Tibial nerve (tissue), 4 donors: ENCODE results near the gene GRB10. TPM values are rescaled to one million over a fixed set of nuclear protein-coding genes. Genes with fewer than 3 reads are reported as not detected.

Experiments
- DNase-seq, 2 donors: peaks; one replicate each; pipeline ENCODE4 v3.0.0-alpha.2; 2019; ENCODE audit warnings: low spot score in 2 of 2
- H3K27ac ChIP-seq, 4 donors: fragments of 200-600 bp; sonication (generic) in 3 of 4; one replicate each; pipeline ENCODE4 v1.5.1; 2017 to 2019; ENCODE audit warnings: mild to moderate bottlenecking in 1 of 4
- H3K27me3 ChIP-seq, 2 donors: fragments of 200-600 bp; sonication (generic) in 1 of 2; one replicate each; pipeline versions ENCODE4 v1.5.1 to v1.6.0; 2017 to 2019
- H3K36me3 ChIP-seq, 3 donors: fragments of 200-600 bp; sonication (generic); one replicate each; pipeline ENCODE4 v1.5.1; 2018 to 2019
- H3K4me1 ChIP-seq, 4 donors: fragments of 200-600 bp; sonication (generic) in 3 of 4; one replicate each; pipeline ENCODE4 v1.5.1; 2017 to 2019
- H3K4me3 ChIP-seq, 4 donors: fragments of 200-600 bp; sonication (generic) in 3 of 4; one replicate each; pipeline ENCODE4 v1.5.1; 2017 to 2019; ENCODE audit warnings: mild to moderate bottlenecking in 1 of 4, moderate library complexity in 1 of 4
- H3K9me3 ChIP-seq, 4 donors: fragments of 200-600 bp; sonication (generic) in 3 of 4; one replicate each; pipeline ENCODE4 v1.5.1; 2017 to 2019
- EP300 ChIP-seq, 2 donors: sonication (generic); formaldehyde crosslinking; IDR thresholded peaks; one replicate each; pipeline ENCODE4 v1.6.1; 2017; ENCODE audit warnings: antibody characterized with exemption in 2 of 2, mild to moderate bottlenecking in 1 of 2
- POLR2A ChIP-seq, 2 donors: fragments of 450-650 bp; IDR thresholded peaks; one replicate each; pipeline ENCODE4 v1.6.1; 2017; ENCODE audit warnings: antibody characterized with exemption in 2 of 2, mild to moderate bottlenecking in 2 of 2, moderate library complexity in 2 of 2
- WGBS, 2 donors: methylation state at CpG; one replicate each; pipeline ENCODE4 v1.1.5; 2018; 5-methylcytosine and 5-hydroxymethylcytosine counted together
- total RNA-seq, 4 donors: library from RNA; depleted of rRNA; stranded (reverse); fragments of >200 nt; gene quantifications; one replicate each; pipeline ENCODE4 v1.1.0, GENCODE V29; 2016
- TF ChIP-seq, protein P1 (sequence below), 5 experiments: fragments of 200-600 bp in 3 of 5; fragments of 450-650 bp in 2 of 5; sonication (generic) in 3 of 5; IDR thresholded peaks; one replicate each; pipeline ENCODE4 v1.5.1; 2016 to 2019; ENCODE audit warnings: antibody characterized with exemption in 5 of 5, mild to moderate bottlenecking in 3 of 5, moderate library complexity in 2 of 5

GRB10 gene
- total RNA-seq, 4 donors from 2014 or later, result 34.1 to 73.9 (median 56.0) TPM

DNA sequence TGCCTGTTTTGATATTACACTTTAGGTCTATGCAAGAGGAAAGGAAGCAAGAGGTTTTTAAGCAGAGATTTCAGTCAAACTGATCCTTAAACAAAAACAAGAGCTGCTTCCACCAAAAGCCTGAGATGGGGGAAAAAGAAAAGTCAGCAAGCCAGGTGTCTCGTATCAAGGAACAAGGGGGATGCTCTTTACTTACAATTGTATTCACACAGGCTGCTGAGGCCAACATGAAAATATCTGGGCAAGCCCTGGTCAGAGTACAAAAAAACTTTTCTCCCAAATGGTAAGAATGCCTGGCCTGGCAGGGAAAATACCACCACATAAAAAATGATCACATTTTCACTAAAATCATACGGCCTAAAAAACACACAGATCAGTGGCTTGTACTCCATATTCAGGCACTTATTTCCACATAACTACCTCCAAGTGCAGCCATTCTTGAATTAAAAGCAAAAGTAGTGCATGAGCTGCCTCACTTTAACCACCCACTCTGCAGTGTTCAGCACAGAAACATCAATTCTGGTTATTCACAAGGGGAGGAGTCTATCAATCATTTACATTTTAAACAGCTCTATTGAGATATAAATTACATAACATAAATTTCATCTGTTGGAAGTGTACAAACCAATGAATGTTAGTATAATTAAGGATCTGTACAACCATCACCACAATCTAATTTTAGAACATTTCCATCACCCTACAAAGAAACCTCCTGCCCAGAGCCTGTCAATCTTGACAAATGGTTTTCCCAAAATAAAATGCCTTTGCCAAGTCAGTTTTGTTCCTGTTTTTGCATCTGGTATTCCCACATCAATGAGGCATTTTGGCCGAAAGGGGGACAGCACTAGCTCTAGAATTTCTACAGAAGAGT lies 70.2 kb downstream of the GRB10 start:
- no peaks in the 10 kb centered on the region for H3K9me3 ChIP-seq
- WGBS, 2 donors, result 28 to 30% methylated on average over 3 of the region's 3 CpGs
- H3K4me3 ChIP-seq, result no peak overlapping the region
- no peak for DNase-seq
- H3K27me3 ChIP-seq, result no peaks in the 10 kb centered on the region
- no peaks in the 10 kb centered on the region for H3K36me3 ChIP-seq
- no peak for TF ChIP-seq POLR2A (IDR thresholded peaks at IDR 0.05)
- TF ChIP-seq, protein P1, sequence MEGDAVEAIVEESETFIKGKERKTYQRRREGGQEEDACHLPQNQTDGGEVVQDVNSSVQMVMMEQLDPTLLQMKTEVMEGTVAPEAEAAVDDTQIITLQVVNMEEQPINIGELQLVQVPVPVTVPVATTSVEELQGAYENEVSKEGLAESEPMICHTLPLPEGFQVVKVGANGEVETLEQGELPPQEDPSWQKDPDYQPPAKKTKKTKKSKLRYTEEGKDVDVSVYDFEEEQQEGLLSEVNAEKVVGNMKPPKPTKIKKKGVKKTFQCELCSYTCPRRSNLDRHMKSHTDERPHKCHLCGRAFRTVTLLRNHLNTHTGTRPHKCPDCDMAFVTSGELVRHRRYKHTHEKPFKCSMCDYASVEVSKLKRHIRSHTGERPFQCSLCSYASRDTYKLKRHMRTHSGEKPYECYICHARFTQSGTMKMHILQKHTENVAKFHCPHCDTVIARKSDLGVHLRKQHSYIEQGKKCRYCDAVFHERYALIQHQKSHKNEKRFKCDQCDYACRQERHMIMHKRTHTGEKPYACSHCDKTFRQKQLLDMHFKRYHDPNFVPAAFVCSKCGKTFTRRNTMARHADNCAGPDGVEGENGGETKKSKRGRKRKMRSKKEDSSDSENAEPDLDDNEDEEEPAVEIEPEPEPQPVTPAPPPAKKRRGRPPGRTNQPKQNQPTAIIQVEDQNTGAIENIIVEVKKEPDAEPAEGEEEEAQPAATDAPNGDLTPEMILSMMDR (IDR thresholded peaks at IDR 0.05), result no peak
- TF ChIP-seq EP300 (IDR thresholded peaks at IDR 0.05), result no peak
- H3K27ac ChIP-seq, result no peak overlapping the region
- H3K4me1 ChIP-seq, result peaks cover 0 to 32% (median 10%) of the 10 kb centered on the region in 4 donors

DNA sequence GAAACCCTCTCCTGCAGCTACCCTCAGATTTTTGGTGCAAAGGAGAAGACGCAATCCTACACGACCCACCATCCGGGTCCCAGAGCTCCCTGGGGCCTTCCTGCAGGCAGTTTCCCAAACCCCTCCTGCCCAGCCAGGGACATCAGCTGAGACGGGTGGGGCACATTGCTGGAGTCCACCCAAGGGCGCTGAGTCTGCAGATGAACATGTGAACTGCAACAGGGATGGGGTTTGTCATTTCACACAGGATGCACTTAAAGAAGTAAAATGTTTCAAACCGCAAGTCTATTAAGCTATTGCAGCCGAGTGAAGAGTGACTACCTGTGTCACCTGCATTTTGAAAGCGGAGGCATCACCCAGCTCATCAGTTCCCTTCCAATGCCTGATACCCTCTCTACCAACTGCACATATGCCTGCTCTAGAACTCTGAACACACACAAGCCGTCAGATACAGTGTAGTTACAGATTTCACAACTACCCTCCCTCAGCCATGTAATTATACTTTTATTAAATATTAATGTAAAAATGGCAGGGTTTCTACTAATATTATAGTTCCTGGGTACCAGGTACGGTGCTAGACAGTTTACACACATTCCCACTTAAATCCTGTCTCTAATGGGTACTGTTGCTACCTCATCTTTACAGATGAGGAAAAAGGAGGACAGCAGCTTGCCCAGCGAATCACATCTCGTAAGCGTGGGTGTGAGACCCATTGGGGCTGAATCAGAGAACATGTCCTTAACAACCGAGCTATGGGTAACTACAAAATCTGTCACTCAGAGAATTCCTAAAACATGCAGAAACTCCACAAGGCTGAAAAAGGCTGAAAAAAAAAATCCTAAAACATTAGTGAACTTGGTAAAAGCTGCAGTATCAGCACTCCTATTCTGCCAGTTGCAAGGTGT lies 71.2 kb downstream of the GRB10 start:
- Histone ChIP-seq H3K4me1 (peaks cover 0 to 41% (median 10%) of the 10 kb centered on the region in 4 donors), H3K27ac (no peak overlapping the region), H3K4me3 (no peak overlapping the region), H3K36me3 (no peaks in the 10 kb centered on the region), H3K9me3 (no peaks in the 10 kb centered on the region), H3K27me3 (no peaks in the 10 kb centered on the region)
- DNase-seq, result no peak
- 78 to 84% methylated on average over 14 of the region's 14 CpGs for WGBS, 2 donors
- no peak for TF ChIP-seq EP300 (IDR thresholded peaks at IDR 0.05)
- TF ChIP-seq POLR2A (IDR thresholded peaks at IDR 0.05), result no peak
- TF ChIP-seq, protein P1 (IDR thresholded peaks at IDR 0.05), result no peak

DNA sequence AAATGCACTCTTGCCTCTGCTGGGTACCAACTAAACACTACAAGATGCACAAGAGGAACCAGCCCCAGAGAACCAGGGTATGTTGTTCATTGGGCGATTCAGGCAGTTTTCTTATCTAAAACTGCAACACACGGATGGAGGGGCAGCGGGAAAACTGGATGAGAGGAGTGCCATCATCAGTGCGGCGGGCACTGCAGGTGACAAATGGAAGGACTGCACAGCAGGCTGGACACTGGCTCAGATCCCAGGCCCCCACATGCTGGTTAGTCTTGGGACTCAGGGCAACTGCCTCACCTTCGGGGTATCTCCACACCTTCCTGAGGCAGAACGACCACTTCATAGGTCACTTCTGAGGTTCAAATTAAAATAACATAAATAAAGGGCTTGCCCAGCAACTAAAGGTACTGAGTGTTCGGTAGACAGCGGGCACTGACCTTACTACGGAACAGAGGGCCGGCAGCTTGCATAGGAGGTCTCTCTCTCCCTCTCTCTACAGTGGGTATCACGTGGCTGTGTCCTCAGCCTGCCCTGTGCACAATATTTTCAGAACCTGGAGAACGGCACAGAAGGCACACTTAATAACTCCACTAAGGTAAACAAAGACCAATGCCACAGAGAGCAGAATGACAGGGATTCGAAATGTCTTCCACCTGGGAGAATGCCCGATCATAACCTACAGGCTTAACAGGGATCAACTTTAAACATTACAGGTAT lies 72.1 kb downstream of the GRB10 start:
- H3K4me1 ChIP-seq, result peaks cover 0 to 42% (median 10%) of the 10 kb centered on the region in 4 donors
- no peak for DNase-seq
- H3K27ac ChIP-seq, result no peak overlapping the region
- no peaks in the 10 kb centered on the region for H3K36me3 ChIP-seq
- WGBS, 2 donors, result 89 to 92% methylated on average over 15 of the region's 15 CpGs
- H3K27me3 ChIP-seq, result no peaks in the 10 kb centered on the region
- no peak overlapping the region for H3K4me3 ChIP-seq
- TF ChIP-seq, protein P1 (IDR thresholded peaks at IDR 0.05), result no peak
- TF ChIP-seq EP300 (IDR thresholded peaks at IDR 0.05) (no peak), POLR2A (IDR thresholded peaks at IDR 0.05) (no peak)
- no peaks in the 10 kb centered on the region for H3K9me3 ChIP-seq

DNA sequence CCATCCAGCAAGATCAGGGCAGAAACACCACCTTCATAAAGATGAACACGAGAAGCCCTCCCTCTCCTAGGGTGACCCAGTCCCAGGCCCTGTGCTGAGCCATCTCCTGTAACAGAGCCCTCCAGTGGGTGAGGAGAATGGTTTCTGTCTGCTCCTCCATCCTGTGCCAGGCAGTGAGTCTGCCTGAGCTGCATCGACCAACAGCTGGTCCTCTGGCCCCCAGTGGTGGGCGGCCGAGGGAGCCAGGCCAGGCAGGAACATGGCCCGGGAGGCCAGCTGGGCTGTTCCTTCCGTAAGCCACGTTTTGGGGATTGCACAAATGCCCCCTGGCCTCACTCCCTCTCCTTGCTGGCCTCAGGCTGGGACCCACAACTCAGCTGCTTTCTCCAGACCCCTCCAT lies 73.5 kb downstream of the GRB10 start:
- 80 to 83% methylated on average over 7 of the region's 7 CpGs for WGBS, 2 donors
- H3K9me3 ChIP-seq, result no peaks in the 10 kb centered on the region
- no peak for DNase-seq

More for the DNA sequence above, 73.5 kb downstream of the GRB10 start:
- Histone ChIP-seq H3K4me3 (no peak overlapping the region), H3K4me1 (peaks cover 0 to 42% (median 10%) of the 10 kb centered on the region in 4 donors), H3K27me3 (no peaks in the 10 kb centered on the region), H3K36me3 (no peaks in the 10 kb centered on the region), H3K27ac (no peak overlapping the region)
- TF ChIP-seq, protein P1 (IDR thresholded peaks at IDR 0.05), result no peak
- TF ChIP-seq POLR2A (IDR thresholded peaks at IDR 0.05), result no peak
- no peak for TF ChIP-seq EP300 (IDR thresholded peaks at IDR 0.05)
